ENCODE results near the gene DGKB. TPM values are rescaled to one million over a fixed set of nuclear protein-coding genes. Genes with fewer than 3 reads are reported as not detected.

DGKB gene
- total and polyA plus RNA-seq, 2 donors from 2014 or later: 0.26 to 1.5 TPM

DNA sequence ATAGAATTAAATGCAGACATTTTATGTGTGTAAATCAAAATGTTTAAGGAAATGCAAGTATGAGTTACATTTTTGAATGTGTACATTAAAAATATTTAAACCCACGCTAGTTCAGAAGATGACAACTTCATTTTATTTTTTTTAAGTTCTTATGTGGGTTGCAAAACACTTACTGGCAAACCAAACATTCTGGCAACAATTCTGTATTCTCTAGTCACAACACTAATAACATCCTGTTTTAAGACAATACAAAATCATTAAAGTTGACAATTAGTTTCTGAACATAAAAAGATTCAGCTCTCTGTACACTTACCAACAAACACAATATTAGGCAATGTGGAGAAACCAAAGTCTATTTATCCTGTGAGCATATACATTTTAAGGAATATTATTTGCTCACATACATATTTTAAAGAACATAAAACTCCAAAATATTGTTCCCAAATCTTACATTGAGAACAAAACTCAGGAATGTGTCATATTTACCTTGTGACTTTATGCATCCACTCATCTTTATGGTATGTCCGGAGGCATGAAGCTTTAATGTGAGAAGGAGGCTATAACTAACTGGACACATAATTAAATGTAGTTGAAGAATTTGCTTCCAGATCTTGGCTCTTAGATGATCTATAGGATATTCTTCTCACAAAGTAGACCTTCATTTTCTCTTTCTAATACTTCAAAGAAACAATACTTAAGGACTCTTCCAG is 134.7 kb downstream of the DGKB start:
- intact Hi-C loops (cut with DNase I): no loop called here
- Histone ChIP-seq H3K4me3 (ENCODE audit: low read length in 3 of 3) (no peak overlapping the region), H3K27me3 (ENCODE audit: control insufficient read depth, insufficient read depth, low read length) (no peaks in the 10 kb centered on the region), H3K9ac (ENCODE audit: low read length in 3 of 3) (no peak overlapping the region), H3K36me3 (ENCODE audit: control insufficient read depth in 2 of 3, insufficient read depth in 3 of 3, low read length in 3 of 3) (no peaks in the 10 kb centered on the region), H3K9me3 (ENCODE audit: control insufficient read depth in 2 of 3, insufficient read depth in 1 of 3, low read length in 3 of 3) (no peaks in the 10 kb centered on the region), H3K4me1 (ENCODE audit: control insufficient read depth in 2 of 3, insufficient read depth in 2 of 3, low read depth in 1 of 3, low read length in 3 of 3) (no peaks in the 10 kb centered on the region), H3K27ac (ENCODE audit: low read depth in 2 of 2, low read length in 2 of 2) (no peak overlapping the region)
- FAIRE-seq: no peak
- TF ChIP-seq, protein P1, sequence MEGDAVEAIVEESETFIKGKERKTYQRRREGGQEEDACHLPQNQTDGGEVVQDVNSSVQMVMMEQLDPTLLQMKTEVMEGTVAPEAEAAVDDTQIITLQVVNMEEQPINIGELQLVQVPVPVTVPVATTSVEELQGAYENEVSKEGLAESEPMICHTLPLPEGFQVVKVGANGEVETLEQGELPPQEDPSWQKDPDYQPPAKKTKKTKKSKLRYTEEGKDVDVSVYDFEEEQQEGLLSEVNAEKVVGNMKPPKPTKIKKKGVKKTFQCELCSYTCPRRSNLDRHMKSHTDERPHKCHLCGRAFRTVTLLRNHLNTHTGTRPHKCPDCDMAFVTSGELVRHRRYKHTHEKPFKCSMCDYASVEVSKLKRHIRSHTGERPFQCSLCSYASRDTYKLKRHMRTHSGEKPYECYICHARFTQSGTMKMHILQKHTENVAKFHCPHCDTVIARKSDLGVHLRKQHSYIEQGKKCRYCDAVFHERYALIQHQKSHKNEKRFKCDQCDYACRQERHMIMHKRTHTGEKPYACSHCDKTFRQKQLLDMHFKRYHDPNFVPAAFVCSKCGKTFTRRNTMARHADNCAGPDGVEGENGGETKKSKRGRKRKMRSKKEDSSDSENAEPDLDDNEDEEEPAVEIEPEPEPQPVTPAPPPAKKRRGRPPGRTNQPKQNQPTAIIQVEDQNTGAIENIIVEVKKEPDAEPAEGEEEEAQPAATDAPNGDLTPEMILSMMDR (IDR thresholded peaks at IDR 0.05; ENCODE audit: borderline replicate concordance, extremely low read depth, insufficient read depth): no peak
- DNase-seq: no peak

DNA sequence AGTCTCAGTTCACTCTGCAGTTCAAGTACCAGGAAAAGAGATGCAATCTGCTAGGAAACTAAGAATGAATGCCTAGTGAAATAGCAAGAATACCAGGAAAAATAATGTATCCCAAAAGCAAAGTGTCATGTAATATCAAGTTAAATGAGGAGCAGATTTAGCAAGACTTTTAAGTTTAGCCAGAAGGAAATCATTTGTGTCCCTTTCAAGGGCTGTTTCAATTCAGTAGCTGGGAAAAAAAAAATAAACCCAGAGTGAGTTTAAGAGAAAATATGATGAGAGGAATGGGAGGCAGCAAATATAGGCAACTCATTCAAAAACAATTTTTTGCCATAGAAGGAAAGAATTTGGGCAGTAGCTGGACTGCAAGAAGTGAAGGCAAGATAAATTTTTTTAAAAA is 135.8 kb downstream of the DGKB start:
- TF ChIP-seq, protein P1 (IDR thresholded peaks at IDR 0.05; ENCODE audit: borderline replicate concordance, extremely low read depth, insufficient read depth): no peak
- Histone ChIP-seq H3K27ac (ENCODE audit: low read depth in 2 of 2, low read length in 2 of 2) (no peak overlapping the region), H3K9ac (ENCODE audit: low read length in 3 of 3) (no peak overlapping the region), H3K4me1 (ENCODE audit: control insufficient read depth in 2 of 3, insufficient read depth in 2 of 3, low read depth in 1 of 3, low read length in 3 of 3) (no peaks in the 10 kb centered on the region), H3K9me3 (ENCODE audit: control insufficient read depth in 2 of 3, insufficient read depth in 1 of 3, low read length in 3 of 3) (no peaks in the 10 kb centered on the region), H3K4me3 (ENCODE audit: low read length in 3 of 3) (no peak overlapping the region), H3K36me3 (ENCODE audit: control insufficient read depth in 2 of 3, insufficient read depth in 3 of 3, low read length in 3 of 3) (no peaks in the 10 kb centered on the region), H3K27me3 (ENCODE audit: control insufficient read depth, insufficient read depth, low read length) (no peaks in the 10 kb centered on the region)
- intact Hi-C loops (cut with DNase I): no loop called here
- no peak for FAIRE-seq
- no peak for DNase-seq

DNA sequence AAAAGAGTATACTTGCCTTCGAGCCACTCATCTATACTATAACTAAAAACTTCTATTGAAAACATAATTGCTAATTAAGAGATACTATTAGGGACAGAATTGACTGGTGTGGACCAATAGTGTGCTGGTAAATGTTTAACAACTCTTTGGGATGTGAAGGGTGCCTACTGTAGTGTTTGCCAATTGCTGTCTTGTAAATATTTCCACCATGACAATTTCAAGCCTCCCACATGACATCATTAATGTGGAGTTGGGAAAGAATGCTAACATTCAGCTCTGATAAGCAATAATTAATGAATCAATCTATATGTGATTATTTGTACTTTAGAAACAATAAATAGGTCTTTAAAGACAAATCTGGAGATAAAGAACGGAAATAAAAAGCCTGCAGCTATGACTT is 136.8 kb downstream of the DGKB start:
- H3K27me3 ChIP-seq (ENCODE audit: control insufficient read depth, insufficient read depth, low read length): no peaks in the 10 kb centered on the region
- intact Hi-C loops (cut with DNase I): no loop called here
- H3K4me3 ChIP-seq (ENCODE audit: low read length in 3 of 3): no peak overlapping the region
- no peak overlapping the region for H3K27ac ChIP-seq (ENCODE audit: low read depth in 2 of 2, low read length in 2 of 2)
- FAIRE-seq (no peak), DNase-seq (no peak)
- no peaks in the 10 kb centered on the region for H3K4me1 ChIP-seq (ENCODE audit: control insufficient read depth in 2 of 3, insufficient read depth in 2 of 3, low read depth in 1 of 3, low read length in 3 of 3)
- H3K36me3 ChIP-seq (ENCODE audit: control insufficient read depth in 2 of 3, insufficient read depth in 3 of 3, low read length in 3 of 3): no peaks in the 10 kb centered on the region
- no peak overlapping the region for H3K9ac ChIP-seq (ENCODE audit: low read length in 3 of 3)
- TF ChIP-seq, protein P1 (IDR thresholded peaks at IDR 0.05; ENCODE audit: borderline replicate concordance, extremely low read depth, insufficient read depth): no peak
- no peaks in the 10 kb centered on the region for H3K9me3 ChIP-seq (ENCODE audit: control insufficient read depth in 2 of 3, insufficient read depth in 1 of 3, low read length in 3 of 3)

DNA sequence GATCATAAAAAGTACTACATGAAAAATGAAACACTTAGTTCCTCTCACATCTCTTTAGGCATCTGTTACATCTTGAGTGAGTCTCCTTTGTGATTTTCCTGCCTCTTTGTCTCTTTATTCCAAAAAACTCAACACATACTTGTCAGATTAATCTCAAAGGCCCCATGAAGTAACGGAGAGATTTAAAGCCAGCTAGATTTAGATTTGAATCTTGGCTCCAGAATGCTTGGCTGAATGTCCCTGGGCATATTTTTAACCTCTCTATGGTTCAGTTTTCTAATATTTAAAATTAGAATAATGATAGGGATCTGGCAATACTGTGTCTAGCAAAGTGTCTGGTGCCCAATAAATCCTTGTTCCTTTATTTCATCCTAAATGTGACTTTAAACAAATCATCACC is 140.0 kb downstream of the DGKB start:
- TF ChIP-seq, protein P1 (IDR thresholded peaks at IDR 0.05; ENCODE audit: borderline replicate concordance, extremely low read depth, insufficient read depth): no peak
- Histone ChIP-seq H3K27ac (ENCODE audit: low read depth in 2 of 2, low read length in 2 of 2) (no peak overlapping the region), H3K36me3 (ENCODE audit: control insufficient read depth in 2 of 3, insufficient read depth in 3 of 3, low read length in 3 of 3) (no peaks in the 10 kb centered on the region), H3K9me3 (ENCODE audit: control insufficient read depth in 2 of 3, insufficient read depth in 1 of 3, low read length in 3 of 3) (no peaks in the 10 kb centered on the region), H3K4me1 (ENCODE audit: control insufficient read depth in 2 of 3, insufficient read depth in 2 of 3, low read depth in 1 of 3, low read length in 3 of 3) (no peaks in the 10 kb centered on the region), H3K27me3 (ENCODE audit: control insufficient read depth, insufficient read depth, low read length) (no peaks in the 10 kb centered on the region), H3K9ac (ENCODE audit: low read length in 3 of 3) (no peak overlapping the region), H3K4me3 (ENCODE audit: low read length in 3 of 3) (no peak overlapping the region)
- intact Hi-C loops (cut with DNase I): no loop called here
- DNase-seq (no peak), FAIRE-seq (no peak)

All from kidney (tissue), 14 donors.